ENCODE measurements around the gene ANKRD18B.
"Not testable (repeated sequence)": the region's sequence is repeated elsewhere in the genome, so short reads cannot be mapped to it uniquely, and the experiment has no call there.

Gene ANKRD18B

GRCh38 chr9:33523397-33524305 is at the start of gene ANKRD18B:
Gene ANKRD18B (plus strand): TSS chr9:33524251. CDS start chr9:33524490, 239 bp downstream.
- peak; percentile 52 for TF ChIP-seq CTCF (IDR thresholded peaks at IDR 0.05; ENCODE audit: low read depth, low read length)
- peak; percentile 56 for DNase-seq (ENCODE audit: low read depth, low spot score)
- H3K4me3 ChIP-seq (ENCODE audit: low read depth, low read length) = peak within 1 kb of the TSS; percentile 61
- in situ Hi-C loops (cut with HindIII; ENCODE audit: low sequenced_read_pairs) = not testable (repeated sequence)

DNA sequence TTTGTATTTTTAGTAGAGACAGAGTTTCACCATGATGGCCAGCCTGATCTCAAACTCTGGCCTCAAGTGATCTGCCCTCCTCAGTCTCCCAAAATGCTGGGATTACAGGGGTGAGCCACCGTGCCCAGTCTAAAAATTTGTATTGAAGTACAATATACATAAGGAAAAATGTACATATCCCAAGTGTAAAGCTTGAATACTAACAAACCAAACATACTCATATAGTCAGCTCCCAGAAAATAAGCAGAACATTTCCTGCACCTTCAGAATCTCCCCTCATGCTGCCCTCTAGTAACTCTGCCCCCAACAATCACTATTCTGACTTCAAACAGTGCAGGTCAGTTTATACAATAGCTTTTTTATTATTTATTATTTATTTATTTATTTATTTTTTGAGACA is 48.7 kb upstream of the ANKRD18B start:
- TF ChIP-seq CTCF (IDR thresholded peaks at IDR 0.05; ENCODE audit: low read depth, low read length) = no peak
- no peak for DNase-seq (ENCODE audit: low read depth, low spot score)
- H3K4me3 ChIP-seq (ENCODE audit: low read depth, low read length) = no peak overlapping the region
- in situ Hi-C loops (cut with HindIII; ENCODE audit: low sequenced_read_pairs) = no loop called here

GRCh38 chr9:33476503-33476902 is 47.5 kb upstream of the ANKRD18B start:
- H3K4me3 ChIP-seq (ENCODE audit: low read depth, low read length) = no peak overlapping the region
- TF ChIP-seq CTCF (IDR thresholded peaks at IDR 0.05; ENCODE audit: low read depth, low read length) = no peak
- in situ Hi-C loops (cut with HindIII; ENCODE audit: low sequenced_read_pairs) = no loop called here
- DNase-seq (ENCODE audit: low read depth, low spot score) = no peak

GRCh38 chr9:33480106-33480505 is 43.9 kb upstream of the ANKRD18B start:
- TF ChIP-seq CTCF (IDR thresholded peaks at IDR 0.05; ENCODE audit: low read depth, low read length) = no peak
- no peak overlapping the region for H3K4me3 ChIP-seq (ENCODE audit: low read depth, low read length)
- in situ Hi-C loops (cut with HindIII; ENCODE audit: low sequenced_read_pairs) = no loop called here
- DNase-seq (ENCODE audit: low read depth, low spot score) = no peak

DNA sequence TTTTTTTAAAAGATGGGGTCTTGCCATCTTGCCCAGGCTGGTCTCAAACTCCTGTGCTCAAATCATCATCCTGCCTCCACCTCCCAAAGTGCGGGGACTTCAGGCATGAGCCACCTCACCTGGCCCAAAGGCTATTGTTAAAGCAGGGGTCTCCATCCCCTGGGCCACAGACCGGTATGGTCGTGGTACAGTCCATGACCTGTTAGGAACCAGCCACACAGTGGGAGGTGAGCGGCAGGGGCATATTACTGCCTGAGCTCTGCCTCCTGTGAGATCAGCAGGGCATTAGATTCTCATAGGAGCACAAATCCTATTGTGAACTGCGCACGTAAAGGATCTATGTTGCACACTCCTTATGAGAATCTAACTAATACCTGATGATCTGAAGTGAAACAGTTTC is 43.1 kb upstream of the ANKRD18B start:
- in situ Hi-C loops (cut with HindIII; ENCODE audit: low sequenced_read_pairs) = no loop called here
- no peak for TF ChIP-seq CTCF (IDR thresholded peaks at IDR 0.05; ENCODE audit: low read depth, low read length)
- DNase-seq (ENCODE audit: low read depth, low spot score) = no peak
- no peak overlapping the region for H3K4me3 ChIP-seq (ENCODE audit: low read depth, low read length)

- in situ Hi-C loops (cut with HindIII; ENCODE audit: low sequenced_read_pairs); DNase-seq (ENCODE audit: low read depth, low spot score); H3K4me3 ChIP-seq (ENCODE audit: low read depth, low read length): not testable (repeated sequence)
Observed at GRCh38 chr9:33485312-33485711, 38.7 kb upstream of the ANKRD18B start.

DNA sequence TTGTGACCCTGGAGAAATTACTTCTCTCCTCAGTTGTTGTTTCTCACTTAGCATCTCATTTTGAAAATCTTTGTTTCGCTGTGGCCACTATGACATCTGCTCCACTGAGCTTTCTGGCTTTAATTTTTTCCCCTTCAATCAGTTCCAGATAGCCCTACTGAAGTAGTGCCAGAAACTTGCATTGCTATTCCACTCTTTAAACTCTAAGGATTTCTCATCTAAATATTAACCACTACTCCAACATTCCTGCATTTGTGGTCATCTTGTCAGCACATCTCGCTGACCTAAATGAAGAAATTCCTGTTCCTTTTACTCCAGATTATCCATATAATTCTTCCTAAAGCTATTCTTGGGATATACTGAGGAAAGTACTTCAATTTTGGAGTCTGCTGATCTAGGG is 35.0 kb upstream of the ANKRD18B start:
- in situ Hi-C loops (cut with HindIII; ENCODE audit: low sequenced_read_pairs) = no loop called here
- TF ChIP-seq CTCF (IDR thresholded peaks at IDR 0.05; ENCODE audit: low read depth, low read length) = no peak
- DNase-seq (ENCODE audit: low read depth, low spot score) = peak; percentile 24
- H3K4me3 ChIP-seq (ENCODE audit: low read depth, low read length) = no peak overlapping the region

DNA sequence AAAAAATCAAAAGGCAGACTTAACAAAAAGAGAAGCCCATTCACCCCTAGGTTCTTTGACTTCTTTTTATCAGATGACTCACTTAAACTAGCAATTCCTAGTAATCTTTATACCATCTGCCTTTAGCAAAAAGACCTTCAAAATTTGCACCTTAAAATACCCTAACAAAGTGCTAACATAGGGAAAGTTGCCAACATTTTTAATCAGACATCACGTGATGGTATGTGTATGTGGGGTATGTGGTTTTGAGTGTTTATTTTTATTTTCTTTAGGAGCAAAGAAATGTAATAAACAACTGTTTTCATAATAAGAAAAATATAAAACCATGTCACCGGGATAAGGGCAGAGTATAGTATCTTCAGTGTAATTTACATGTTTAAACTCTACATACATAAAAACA is 30.2 kb upstream of the ANKRD18B start:
- H3K4me3 ChIP-seq (ENCODE audit: low read depth, low read length); in situ Hi-C loops (cut with HindIII; ENCODE audit: low sequenced_read_pairs); DNase-seq (ENCODE audit: low read depth, low spot score): not testable (repeated sequence)
